K562 (cell line): ENCODE measurements around the gene AGFG2. TPM values are rescaled to one million over a fixed set of nuclear protein-coding genes. Genes with fewer than 3 reads are reported as not detected.

Experiments used
- BACH1 ChIP-seq: fragments of 200-800 bp; sonication (Bioruptor generic); IDR thresholded peaks from 2 replicates; pipeline ENCODE4 v1.6.1; 2016; ENCODE audit warnings: missing genetic modification characterization, missing compliant biosample characterization
- DNMT1 ChIP-seq: fragments of 450-650 bp; IDR thresholded peaks from 2 replicates; pipeline ENCODE4 v1.6.1; 2016; ENCODE audit warnings: antibody characterized with exemption, mild to moderate bottlenecking
- DPF2 ChIP-seq: fragments of 450-650 bp; IDR thresholded peaks from 2 replicates; pipeline ENCODE4 v1.6.1; 2016
- HDAC1 ChIP-seq, 2 experiments: fragments of 450-650 bp; IDR thresholded peaks; 2 replicates each; pipeline ENCODE4 v1.6.1; 2016 to 2017; ENCODE audit warnings: inconsistent platforms in 1 of 2, mild to moderate bottlenecking in 1 of 2, moderate library complexity in 1 of 2
- L3MBTL2 ChIP-seq: fragments of 450-650 bp; IDR thresholded peaks from 2 replicates; pipeline ENCODE4 v1.6.1; 2016; ENCODE audit warnings: mild to moderate bottlenecking, moderate library complexity
- MGA ChIP-seq: fragments of 450-650 bp; IDR thresholded peaks from 2 replicates; pipeline ENCODE4 v1.6.1; 2016; ENCODE audit warnings: mild to moderate bottlenecking, moderate library complexity
- MXI1 ChIP-seq: IDR thresholded peaks from 2 replicates; pipeline ENCODE4 v1.6.1; 2011; ENCODE audit warnings: low read depth, mild to moderate bottlenecking, improper control_type of control experiment, low read length
- NEUROD1 ChIP-seq: fragments of 150-350 bp; IDR thresholded peaks from 2 replicates; pipeline ENCODE4 v1.6.1; 2014; ENCODE audit warnings: borderline replicate concordance, low read length, low read depth; ENCODE audit not compliant: partially characterized antibody
- NRF1 ChIP-seq, 2 experiments: fragments of 450-650 bp; IDR thresholded peaks in 1 of 2; conservative IDR thresholded peaks in 1 of 2; 2 replicates each; pipeline ENCODE4 v1.6.1; 2014; ENCODE audit warnings: mild to moderate bottlenecking in 2 of 2
- RAD21 ChIP-seq, 2 experiments: fragments of 250-450 bp in 1 of 2; fragments of 450-650 bp in 1 of 2; sonication (Bioruptor Pico) in 1 of 2; formaldehyde crosslinking in 1 of 2; IDR thresholded peaks in 1 of 2; conservative IDR thresholded peaks in 1 of 2; 2 replicates each; pipeline versions ENCODE4 v1.4.0 to v1.8.0; 2020 to 2022; ENCODE audit warnings: mild to moderate bottlenecking in 2 of 2, moderate library complexity in 1 of 2
- ZNF561 ChIP-seq: fragments of 450-650 bp; formaldehyde crosslinking; conservative IDR thresholded peaks from 2 replicates; pipeline ENCODE4 v1.4.0; 2020; ENCODE audit warnings: mild to moderate bottlenecking, moderate library complexity
- polyA plus RNA-seq, 8 experiments: library from polyadenylated mRNA; depleted of rRNA in 4 of 8; stranded (reverse) in 5 of 8; unstranded in 3 of 8; fragments of >200 nt; fragmentation: Nextera tagmentation in 2 of 8; fragmentation: Illumina TruSeq in 1 of 8; extraction: Ambion mirVana in 2 of 8; extraction: Trizol in 1 of 8; gene quantifications; 2 replicates each; pipeline versions ENCODE4 v1.2.1 to v1.2.3, GENCODE V29; 2011 to 2014; ENCODE audit warnings: inconsistent platforms in 1 of 8, missing spikeins in 1 of 8
- total RNA-seq, 7 experiments: library from RNA; depleted of rRNA in 6 of 7; stranded (reverse); fragments of >200 nt in 6 of 7; fragmentation: Illumina TruSeq in 2 of 7; extraction: Trizol in 2 of 7; gene quantifications; 2 replicates each; pipeline versions ENCODE4 v1.2.1 to v1.2.3, GENCODE V29; 2011 to 2021; ENCODE audit warnings: low replicate concordance in 1 of 7
- TF ChIP-seq, protein P1 (sequence below), 2 experiments: IDR thresholded peaks; 2 replicates each; pipeline ENCODE4 v1.6.1; 2011; ENCODE audit warnings: borderline replicate concordance in 1 of 2, control low read depth in 1 of 2, low read depth in 1 of 2, low read length in 1 of 2, mild to moderate bottlenecking in 1 of 2, mixed read lengths in 1 of 2, moderate library complexity in 1 of 2; ENCODE audit not compliant: insufficient read depth in 1 of 2, insufficient read length in 1 of 2, poor library complexity in 1 of 2, severe bottlenecking in 1 of 2; ENCODE audit errors: extremely low read depth in 1 of 2
- TF ChIP-seq, protein P2 (sequence below): sonication (generic); formaldehyde crosslinking; IDR thresholded peaks from 2 replicates; pipeline ENCODE4 v1.5.0; 2020; ENCODE audit warnings: missing genetic modification reagents

The AGFG2 gene
- total and polyA plus RNA-seq, 9 of the 15 experiments (the other 6 are each of a cell fraction or from before 2014, with no cell fraction given) = 0.31 to 23.1 (median 6.5) TPM

DNA sequence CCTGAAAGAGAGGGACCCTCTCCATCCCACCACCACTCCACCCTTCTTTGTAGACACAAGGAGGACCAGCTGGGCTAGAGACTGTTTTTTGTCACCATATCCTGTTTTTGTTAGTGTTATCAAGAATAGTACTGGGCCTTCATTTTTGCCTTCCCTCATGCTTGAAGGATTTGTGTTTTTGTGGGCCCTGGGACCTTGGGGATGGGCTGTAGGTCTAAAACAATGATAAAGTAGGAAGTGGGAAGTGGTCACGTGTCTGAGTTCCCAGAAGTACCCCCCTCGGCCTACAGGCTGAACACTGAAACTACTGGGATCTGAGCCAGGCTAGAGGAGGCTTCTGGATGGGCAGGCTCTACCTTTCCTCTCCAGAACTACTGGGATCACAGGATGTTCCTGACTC lies 8.9 kb downstream of the AGFG2 start (continued):
- TF ChIP-seq MGA (peak; percentile 45), RAD21 (CRISPR knock-in tag; conservative IDR thresholded peaks at IDR 0.05 in 1 of 2, IDR thresholded peaks at IDR 0.05 in 1 of 2) (0 out of 4 replicates have a peak, but pooled peaks of 1 of the 2 experiments have one; percentile 8), MXI1 (no peak), BACH1 (tag) (peak; percentile 38; the same call in 1 of the 2 replicates), DPF2 (peak; percentile 24; the same call in 1 of the 2 replicates), NRF1 (conservative IDR thresholded peaks at IDR 0.05 in 1 of 2, IDR thresholded peaks at IDR 0.05 in 1 of 2) (0 out of 4 replicates have a peak, but pooled peaks of 1 of the 2 experiments have one; percentile 3), ZNF561 (no peak), DNMT1 (no peak), L3MBTL2 (peak; percentile 65), NEUROD1 (peak; percentile 60), HDAC1 (IDR thresholded peaks at IDR 0.05) (0 out of 4 replicates have a peak, but pooled peaks of 1 of the 2 experiments have one; percentile 58)
- TF ChIP-seq, protein P1, sequence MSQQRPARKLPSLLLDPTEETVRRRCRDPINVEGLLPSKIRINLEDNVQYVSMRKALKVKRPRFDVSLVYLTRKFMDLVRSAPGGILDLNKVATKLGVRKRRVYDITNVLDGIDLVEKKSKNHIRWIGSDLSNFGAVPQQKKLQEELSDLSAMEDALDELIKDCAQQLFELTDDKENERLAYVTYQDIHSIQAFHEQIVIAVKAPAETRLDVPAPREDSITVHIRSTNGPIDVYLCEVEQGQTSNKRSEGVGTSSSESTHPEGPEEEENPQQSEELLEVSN (IDR thresholded peaks at IDR 0.05; ENCODE audit: borderline replicate concordance in 1 of 2, extremely low read depth in 1 of 2, insufficient read depth in 1 of 2, insufficient read length in 1 of 2, low read depth in 1 of 2, low read length in 1 of 2, poor library complexity in 1 of 2, severe bottlenecking in 1 of 2) = peak in 1 of 2 experiments; percentile 41
- TF ChIP-seq, protein P2, sequence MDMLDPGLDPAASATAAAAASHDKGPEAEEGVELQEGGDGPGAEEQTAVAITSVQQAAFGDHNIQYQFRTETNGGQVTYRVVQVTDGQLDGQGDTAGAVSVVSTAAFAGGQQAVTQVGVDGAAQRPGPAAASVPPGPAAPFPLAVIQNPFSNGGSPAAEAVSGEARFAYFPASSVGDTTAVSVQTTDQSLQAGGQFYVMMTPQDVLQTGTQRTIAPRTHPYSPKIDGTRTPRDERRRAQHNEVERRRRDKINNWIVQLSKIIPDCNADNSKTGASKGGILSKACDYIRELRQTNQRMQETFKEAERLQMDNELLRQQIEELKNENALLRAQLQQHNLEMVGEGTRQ (CRISPR knock-in tag) = peak; percentile 91
